ENCODE results near the gene LMO7.

- TF ChIP-seq, protein P1, sequence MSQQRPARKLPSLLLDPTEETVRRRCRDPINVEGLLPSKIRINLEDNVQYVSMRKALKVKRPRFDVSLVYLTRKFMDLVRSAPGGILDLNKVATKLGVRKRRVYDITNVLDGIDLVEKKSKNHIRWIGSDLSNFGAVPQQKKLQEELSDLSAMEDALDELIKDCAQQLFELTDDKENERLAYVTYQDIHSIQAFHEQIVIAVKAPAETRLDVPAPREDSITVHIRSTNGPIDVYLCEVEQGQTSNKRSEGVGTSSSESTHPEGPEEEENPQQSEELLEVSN (IDR thresholded peaks at IDR 0.05): no peak
- TF ChIP-seq, protein P2, sequence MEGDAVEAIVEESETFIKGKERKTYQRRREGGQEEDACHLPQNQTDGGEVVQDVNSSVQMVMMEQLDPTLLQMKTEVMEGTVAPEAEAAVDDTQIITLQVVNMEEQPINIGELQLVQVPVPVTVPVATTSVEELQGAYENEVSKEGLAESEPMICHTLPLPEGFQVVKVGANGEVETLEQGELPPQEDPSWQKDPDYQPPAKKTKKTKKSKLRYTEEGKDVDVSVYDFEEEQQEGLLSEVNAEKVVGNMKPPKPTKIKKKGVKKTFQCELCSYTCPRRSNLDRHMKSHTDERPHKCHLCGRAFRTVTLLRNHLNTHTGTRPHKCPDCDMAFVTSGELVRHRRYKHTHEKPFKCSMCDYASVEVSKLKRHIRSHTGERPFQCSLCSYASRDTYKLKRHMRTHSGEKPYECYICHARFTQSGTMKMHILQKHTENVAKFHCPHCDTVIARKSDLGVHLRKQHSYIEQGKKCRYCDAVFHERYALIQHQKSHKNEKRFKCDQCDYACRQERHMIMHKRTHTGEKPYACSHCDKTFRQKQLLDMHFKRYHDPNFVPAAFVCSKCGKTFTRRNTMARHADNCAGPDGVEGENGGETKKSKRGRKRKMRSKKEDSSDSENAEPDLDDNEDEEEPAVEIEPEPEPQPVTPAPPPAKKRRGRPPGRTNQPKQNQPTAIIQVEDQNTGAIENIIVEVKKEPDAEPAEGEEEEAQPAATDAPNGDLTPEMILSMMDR (IDR thresholded peaks at IDR 0.05; ENCODE audit: control extremely low read depth in 1 of 3, insufficient read depth in 1 of 3, low read depth in 1 of 3, low read length in 3 of 3): no peak
- TF ChIP-seq GTF2F1 (IDR thresholded peaks at IDR 0.05; ENCODE audit: borderline replicate concordance, low read depth, low read length) (no peak), POLR2AphosphoS5 (IDR thresholded peaks at IDR 0.05; ENCODE audit: low read depth, low read length) (no peak), EP300 (IDR thresholded peaks at IDR 0.05; ENCODE audit: borderline replicate concordance in 1 of 2, low read depth in 2 of 2, low read length in 2 of 2) (no peak), POLR2A (IDR thresholded peaks at IDR 0.05; ENCODE audit: control extremely low read depth in 1 of 2, low read depth in 2 of 2, low read length in 2 of 2) (no peak), SRF (IDR thresholded peaks at IDR 0.05; ENCODE audit: low read depth, low read length) (no peak)
- TF ChIP-seq, protein P3, sequence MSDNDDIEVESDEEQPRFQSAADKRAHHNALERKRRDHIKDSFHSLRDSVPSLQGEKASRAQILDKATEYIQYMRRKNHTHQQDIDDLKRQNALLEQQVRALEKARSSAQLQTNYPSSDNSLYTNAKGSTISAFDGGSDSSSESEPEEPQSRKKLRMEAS (IDR thresholded peaks at IDR 0.05): no peak
Measured at GRCh38 chr13:75587679-75588078, 48.5 kb upstream of the LMO7 start.
